Thoracic aorta (tissue), 2 donors: ENCODE results near the gene NLGN1. TPM values are rescaled to one million over a fixed set of nuclear protein-coding genes. Genes with fewer than 3 reads are reported as not detected.
"Not testable (repeated sequence)": the region's sequence is repeated elsewhere in the genome, so short reads cannot be mapped to it uniquely, and the experiment has no call there.

ENCODE experiments used
- ATAC-seq: fragments of 150-250 bp; one replicate; pipeline ENCODE4 v1.8.0; 2017; ENCODE audit warnings: low read depth; ENCODE audit not compliant: insufficient number of reproducible peaks, low FRiP score
- DNase-seq: peaks from one replicate; pipeline ENCODE4 v3.0.0-alpha.2; 2020; ENCODE audit warnings: low spot score
- H3K27ac ChIP-seq, 2 donors: fragments of 200-600 bp; sonication (generic); 1 replicate in 1 of 2; 2 replicates in 1 of 2; pipeline ENCODE4 v1.5.1; 2016; ENCODE audit warnings: mild to moderate bottlenecking in 2 of 2, moderate library complexity in 2 of 2
- H3K27me3 ChIP-seq: fragments of 200-600 bp; sonication (generic); replicated peaks from 2 replicates; pipeline ENCODE4 v1.6.0; 2016; ENCODE audit warnings: mild to moderate bottlenecking; ENCODE audit not compliant: insufficient read depth
- H3K36me3 ChIP-seq: fragments of 200-600 bp; sonication (generic); one replicate; pipeline ENCODE4 v1.5.1; 2016
- H3K4me1 ChIP-seq, 2 donors: fragments of 200-600 bp; sonication (generic); 1 replicate in 1 of 2; 2 replicates in 1 of 2; pipeline versions ENCODE4 v1.5.1 to v1.6.0; 2016; ENCODE audit warnings: low read depth in 2 of 2, mild to moderate bottlenecking in 1 of 2; ENCODE audit not compliant: control insufficient read depth in 1 of 2
- H3K4me3 ChIP-seq: fragments of 200-600 bp; sonication (generic); 2 replicates; pipeline ENCODE4 v1.5.1; 2016; ENCODE audit warnings: mild to moderate bottlenecking
- H3K9me3 ChIP-seq: fragments of 200-600 bp; sonication (generic); 2 replicates; pipeline ENCODE4 v1.5.1; 2016
- total RNA-seq, 2 donors: library from RNA; depleted of rRNA; stranded (reverse); fragments of >200 nt; gene quantifications; one replicate each; pipeline versions ENCODE4 v1.1.0 to v1.2.3, GENCODE V29; 2016
- TF ChIP-seq, protein P1 (sequence below): fragments of 200-600 bp; sonication (generic); IDR thresholded peaks from one replicate; pipeline ENCODE4 v1.5.1; 2019; ENCODE audit warnings: antibody characterized with exemption

NLGN1 gene
- total RNA-seq, 2 donors from 2014 or later: 17.8 to 18.3 TPM

DNA sequence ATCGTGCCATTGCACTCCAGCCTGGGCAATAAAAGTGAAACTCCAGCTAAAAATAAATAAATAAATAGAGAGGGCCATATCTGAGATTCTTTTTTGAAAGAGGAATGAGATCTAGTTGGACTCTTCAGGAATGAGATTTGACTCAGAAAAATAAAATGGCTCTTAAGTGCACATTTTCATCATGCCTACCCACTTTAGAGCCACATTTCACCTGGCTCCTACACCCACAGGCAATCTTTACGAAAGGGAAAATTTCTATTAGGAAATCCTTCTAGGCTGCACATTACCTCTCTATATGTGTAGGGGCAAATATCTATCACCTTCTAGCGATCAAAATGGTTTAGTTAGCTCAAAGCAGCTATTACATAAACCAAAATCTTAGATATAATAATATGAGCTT is 16.9 kb upstream of the NLGN1 start:
- Histone ChIP-seq H3K9me3 (no peaks in the 10 kb centered on the region), H3K27ac (no peak overlapping the region), H3K36me3 (no peaks in the 10 kb centered on the region), H3K4me3 (no peak overlapping the region), H3K27me3 (no peaks in the 10 kb centered on the region), H3K4me1 (no peaks in the 10 kb centered on the region)
- TF ChIP-seq, protein P1, sequence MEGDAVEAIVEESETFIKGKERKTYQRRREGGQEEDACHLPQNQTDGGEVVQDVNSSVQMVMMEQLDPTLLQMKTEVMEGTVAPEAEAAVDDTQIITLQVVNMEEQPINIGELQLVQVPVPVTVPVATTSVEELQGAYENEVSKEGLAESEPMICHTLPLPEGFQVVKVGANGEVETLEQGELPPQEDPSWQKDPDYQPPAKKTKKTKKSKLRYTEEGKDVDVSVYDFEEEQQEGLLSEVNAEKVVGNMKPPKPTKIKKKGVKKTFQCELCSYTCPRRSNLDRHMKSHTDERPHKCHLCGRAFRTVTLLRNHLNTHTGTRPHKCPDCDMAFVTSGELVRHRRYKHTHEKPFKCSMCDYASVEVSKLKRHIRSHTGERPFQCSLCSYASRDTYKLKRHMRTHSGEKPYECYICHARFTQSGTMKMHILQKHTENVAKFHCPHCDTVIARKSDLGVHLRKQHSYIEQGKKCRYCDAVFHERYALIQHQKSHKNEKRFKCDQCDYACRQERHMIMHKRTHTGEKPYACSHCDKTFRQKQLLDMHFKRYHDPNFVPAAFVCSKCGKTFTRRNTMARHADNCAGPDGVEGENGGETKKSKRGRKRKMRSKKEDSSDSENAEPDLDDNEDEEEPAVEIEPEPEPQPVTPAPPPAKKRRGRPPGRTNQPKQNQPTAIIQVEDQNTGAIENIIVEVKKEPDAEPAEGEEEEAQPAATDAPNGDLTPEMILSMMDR: no peak
- ATAC-seq (no peak), DNase-seq (no peak)

DNA sequence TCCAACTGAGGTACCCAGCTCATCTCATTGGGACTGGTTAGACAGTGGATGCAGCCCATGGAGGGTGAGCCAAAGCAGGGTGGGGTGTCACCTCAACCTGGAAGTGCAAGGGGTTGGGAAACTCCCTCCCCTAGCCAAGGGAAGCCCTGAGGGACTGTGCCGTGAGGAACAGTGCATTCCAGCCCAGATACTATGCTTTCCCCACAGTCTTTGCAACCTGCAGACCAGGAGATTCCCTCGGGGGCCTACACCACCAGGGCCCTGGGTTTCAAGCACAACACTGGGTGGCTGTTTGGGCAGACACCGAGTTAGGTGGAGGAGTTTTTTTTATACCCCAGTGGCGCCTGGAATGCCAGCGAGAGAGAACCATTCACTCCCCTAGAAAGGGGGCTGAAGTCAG is 15.6 kb upstream of the NLGN1 start:
- H3K27me3 ChIP-seq, ATAC-seq, H3K4me3 ChIP-seq, DNase-seq, H3K27ac ChIP-seq, H3K36me3 ChIP-seq, H3K4me1 ChIP-seq, H3K9me3 ChIP-seq: not testable (repeated sequence)

DNA sequence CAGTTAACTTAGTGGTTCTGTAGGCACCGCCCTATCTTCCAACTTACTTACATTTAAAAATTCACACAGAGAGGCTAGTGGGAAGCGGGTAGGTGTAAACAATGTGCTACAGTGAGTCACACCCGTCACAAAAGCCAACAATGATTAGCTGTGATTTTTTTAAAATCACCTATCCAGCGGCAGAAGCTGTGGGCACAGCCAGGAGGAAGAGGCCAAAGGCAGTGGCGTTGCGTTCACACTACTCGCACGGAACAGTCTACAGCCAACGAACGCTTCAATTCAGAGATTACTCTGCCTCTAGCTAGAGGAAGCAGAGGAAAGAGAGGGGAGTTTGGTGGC is 2.5 kb upstream of the NLGN1 start:
- Histone ChIP-seq H3K36me3 (no peaks in the 10 kb centered on the region), H3K4me1 (peaks cover 3 to 7% of the 10 kb centered on the region in 2 donors), H3K9me3 (no peaks in the 10 kb centered on the region), H3K27me3 (no peaks in the 10 kb centered on the region), H3K4me3 (peak overlapping the region; percentile 72), H3K27ac (peak overlapping the region; percentile 84 to 88)
- TF ChIP-seq, protein P1: no peak
- DNase-seq (no peak), ATAC-seq (peak; percentile 44)

DNA sequence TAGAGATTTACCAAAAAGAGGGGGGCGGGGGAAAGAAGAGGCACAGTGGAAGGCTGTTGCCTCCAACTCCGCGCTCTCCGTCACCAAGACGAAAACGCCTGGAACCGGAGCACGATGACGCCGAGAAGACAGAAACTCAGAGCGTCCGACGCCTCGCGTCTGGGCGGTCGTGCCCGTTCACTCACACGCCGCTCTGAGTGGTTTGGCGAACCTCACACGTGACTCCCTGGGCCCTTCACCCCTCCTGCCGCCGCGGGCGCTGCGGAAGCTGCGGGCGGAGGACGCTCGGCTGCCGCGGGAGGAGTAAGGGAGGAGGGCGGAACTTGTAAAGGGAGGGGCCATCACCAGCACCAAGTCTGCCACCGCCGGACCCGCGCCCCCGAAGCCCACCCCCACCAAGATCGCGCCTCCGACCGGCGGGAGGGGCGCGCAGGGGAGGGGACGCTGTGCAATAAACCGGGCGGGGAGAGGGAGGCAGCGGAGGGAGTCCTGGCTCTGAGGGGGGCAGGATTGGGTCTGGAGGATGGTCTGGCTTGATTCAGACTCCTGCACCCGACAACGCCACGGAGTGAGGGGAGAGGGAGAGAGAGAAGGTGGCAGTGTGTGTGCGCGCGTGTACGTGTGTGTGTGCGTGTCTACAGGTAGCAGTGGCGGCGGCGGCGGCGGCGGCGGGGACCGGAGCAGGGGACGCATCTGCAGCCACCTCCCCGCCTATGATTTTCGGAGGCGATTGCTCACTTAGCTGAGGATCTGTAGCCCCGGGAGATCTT is 1.9 kb upstream of the NLGN1 start:
- no peaks in the 10 kb centered on the region for H3K27me3 ChIP-seq
- H3K27ac ChIP-seq: peak overlapping the region; percentile 84 to 88
- TF ChIP-seq, protein P1: no peak
- peak overlapping the region; percentile 72 for H3K4me3 ChIP-seq
- peak; percentile 51 for DNase-seq
- no peaks in the 10 kb centered on the region for H3K36me3 ChIP-seq
- H3K9me3 ChIP-seq: no peaks in the 10 kb centered on the region
- peaks cover 6 to 7% of the 10 kb centered on the region in 2 donors for H3K4me1 ChIP-seq
- ATAC-seq: peak; percentile 89

DNA sequence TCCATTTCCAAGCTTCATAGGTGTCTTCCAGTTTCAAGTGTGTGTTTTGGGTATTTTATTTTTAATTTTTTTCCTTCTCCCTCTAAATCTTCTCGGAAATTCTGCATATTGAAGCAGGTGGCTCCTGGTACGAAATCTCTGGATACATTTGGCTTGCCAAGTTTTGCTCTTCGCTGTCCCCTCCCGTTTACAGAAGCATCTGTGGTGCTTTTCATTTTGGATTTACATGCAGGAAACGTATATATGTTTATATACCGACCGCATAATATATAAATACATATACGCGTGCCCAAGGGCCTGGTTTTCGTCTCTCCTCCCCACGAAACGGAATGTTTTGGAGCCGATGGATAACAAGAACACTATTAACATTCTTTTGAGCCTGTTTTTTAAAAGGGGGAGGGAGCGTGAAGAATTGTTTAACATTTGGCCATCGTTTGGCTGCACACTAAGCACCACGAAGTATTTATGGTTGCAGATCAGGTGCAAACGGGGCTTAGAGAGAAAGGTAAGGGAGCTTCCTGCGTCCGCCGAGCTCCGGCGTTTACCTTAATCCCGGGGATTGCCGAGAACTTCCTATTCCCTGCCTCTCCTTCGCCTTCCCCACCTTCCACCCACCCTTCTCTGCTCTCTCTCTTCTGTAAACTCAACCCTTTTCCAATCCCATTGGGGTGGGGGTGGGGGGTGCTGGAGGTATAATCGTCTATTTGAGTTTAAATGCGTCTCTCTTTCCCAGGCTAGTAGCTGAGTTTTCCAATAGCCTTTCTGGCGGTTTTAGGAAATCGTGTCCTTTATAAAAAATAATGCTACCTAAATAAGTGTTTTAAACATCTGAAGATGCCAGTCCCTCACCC is 1.1 kb upstream of the NLGN1 start:
- Histone ChIP-seq H3K27ac (peak overlapping the region; percentile 84 to 88), H3K4me1 (peaks cover 6 to 7% of the 10 kb centered on the region in 2 donors), H3K4me3 (peak overlapping the region; percentile 72), H3K27me3 (no peaks in the 10 kb centered on the region), H3K36me3 (no peaks in the 10 kb centered on the region), H3K9me3 (no peaks in the 10 kb centered on the region)
- DNase-seq (no peak), ATAC-seq (no peak)
- TF ChIP-seq, protein P1: no peak
